Fibroblast of skin of left quadriceps (primary cell): ENCODE measurements around the gene PROSER2.

ENCODE experiments used
- DNase-seq, 2 experiments: peaks; one replicate each; pipeline ENCODE4 v3.0.0-alpha.2; 2013; ENCODE audit warnings: low read depth in 2 of 2

Gene PROSER2

DNA sequence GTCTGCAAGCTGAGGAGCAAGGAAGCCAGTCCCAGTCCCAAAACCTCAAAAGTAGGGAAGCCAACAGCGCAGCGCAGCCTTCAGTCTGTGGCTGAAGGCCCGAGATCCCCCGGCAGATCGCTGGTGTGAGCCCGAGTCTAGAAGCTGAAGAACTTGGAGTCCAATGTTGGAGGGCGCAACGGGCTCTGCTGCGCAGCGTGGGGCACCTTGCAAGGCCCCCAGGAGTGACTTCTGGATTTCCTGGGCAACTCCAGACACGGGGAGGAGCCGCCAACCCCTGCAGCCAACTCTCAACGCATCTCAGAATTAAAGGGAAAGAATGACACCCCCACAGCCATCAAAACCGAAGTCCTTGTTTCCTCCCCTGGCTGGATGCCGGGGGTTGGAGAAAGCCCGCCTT, 18.8 kb upstream of the PROSER2 start:
- no peak for DNase-seq

DNA sequence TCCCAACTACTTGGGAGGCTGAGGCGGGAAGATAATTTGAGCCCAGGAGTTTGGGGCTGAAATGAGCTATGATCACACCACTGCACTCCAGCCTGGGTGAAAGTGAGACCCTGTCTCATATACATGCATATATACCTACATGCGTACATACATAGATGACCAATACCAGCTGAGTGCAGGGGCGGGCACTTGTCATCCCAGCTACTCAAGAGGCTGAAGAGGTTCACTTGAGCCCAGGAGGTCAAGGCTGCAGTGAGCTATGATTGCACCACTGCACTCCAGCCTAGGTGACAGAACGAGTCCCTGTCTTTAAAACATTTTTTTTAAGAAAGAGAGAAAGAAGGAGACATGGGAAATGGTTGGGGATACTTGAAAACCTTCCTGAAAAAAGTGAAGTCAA, 17.4 kb upstream of the PROSER2 start:
- DNase-seq, result no peak

GRCh38 chr10:11806706-11807105, 16.4 kb upstream of the PROSER2 start:
- no peak for DNase-seq

DNA sequence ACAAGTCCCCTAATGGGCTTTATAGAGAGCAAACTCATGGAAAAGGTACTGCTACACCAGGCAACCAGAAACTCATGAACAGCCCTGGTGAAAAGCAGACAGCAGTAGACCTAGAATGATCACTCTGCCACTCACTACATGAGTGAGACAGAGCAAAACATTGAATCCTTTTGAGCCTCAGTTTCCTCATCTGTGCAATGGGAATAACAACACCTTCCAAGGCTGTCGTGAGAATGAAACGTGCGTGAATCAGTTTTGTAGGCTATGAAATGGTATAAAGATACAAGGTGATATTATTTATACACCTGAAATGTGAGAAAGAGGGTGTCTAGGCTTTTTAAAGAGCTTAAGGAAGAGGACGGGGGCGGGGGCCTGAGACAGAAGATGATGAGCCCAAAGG, 14.3 kb upstream of the PROSER2 start:
- no peak for DNase-seq

DNA sequence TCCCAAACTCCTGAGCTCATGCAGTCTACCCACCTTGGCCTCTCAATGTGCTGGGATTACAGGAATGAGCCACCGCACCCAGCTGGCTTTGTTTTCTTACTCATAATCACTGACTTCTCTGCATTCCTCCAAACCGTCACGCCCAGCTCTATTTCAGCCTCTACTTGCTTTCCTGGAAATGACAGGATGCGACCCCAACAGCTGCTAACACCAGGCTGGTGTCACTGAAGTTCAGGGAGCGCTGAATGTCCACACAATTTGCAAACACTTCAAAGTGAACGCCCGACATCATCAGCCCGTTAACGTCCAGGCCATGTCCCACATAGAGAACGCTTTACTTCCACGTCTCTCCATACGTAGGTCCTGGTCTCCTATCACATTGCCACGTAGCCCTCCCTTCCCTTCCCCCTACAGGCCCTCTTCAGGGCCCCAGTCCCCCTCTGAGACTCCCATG, 12.8 kb upstream of the PROSER2 start:
- DNase-seq, result no peak

GRCh38 chr10:11810973-11811372, 12.2 kb upstream of the PROSER2 start:
- DNase-seq, result no peak

DNA sequence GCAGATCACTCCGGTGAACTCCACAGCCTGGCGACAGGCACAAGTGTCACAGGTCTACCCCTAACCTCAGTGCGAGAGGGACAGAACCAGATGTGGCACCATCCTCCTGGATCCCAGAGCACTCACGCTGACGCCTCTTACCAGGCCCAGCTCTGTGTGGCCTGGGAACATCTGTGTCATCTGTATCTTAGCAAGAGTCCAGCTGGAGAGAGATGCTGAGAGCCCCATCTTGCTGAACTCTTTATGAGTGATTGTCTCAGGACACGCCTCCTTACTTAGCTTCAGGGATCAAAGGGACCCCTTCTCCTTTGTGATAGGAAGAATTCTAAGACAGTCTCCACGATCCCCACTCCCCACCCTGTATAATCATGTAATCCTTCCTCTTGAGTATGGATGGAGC, 10.0 kb upstream of the PROSER2 start:
- no peak for DNase-seq

DNA sequence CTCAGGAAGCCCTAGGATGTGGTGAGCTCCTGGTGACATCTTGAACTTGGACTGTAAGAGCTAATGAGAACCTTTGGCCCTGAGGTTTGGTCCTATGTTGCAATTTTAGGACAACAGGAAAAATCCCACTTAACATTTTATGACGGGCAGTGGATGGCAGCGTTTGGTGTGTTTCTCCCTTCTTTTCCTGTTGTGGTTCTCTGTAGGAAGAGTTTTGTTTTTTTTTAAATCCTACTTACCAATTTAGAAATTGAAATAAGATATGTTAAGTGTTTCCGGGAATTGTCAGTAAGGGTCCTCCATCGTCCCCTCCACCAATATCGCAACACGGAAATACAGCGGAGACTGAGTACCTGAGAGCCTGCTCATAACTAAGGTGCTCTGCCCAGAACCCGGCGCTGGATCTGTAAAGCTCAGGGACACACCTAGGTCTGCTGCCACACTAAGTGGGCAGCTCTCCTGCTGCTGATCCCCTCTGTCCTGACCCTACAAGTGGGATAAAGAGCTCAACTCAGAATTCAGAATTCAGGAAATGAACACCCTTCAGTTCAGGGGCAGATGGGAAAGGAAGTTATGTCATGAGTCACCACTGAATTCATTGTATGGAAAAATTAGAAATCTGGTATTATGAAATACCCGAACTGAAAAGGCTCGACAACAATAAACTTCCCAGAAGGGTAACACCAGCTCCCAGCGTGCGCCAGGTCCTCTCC, 9.1 kb upstream of the PROSER2 start:
- no peak for DNase-seq

- DNase-seq, result no peak
Observed at GRCh38 chr10:11819027-11819426, 4.1 kb upstream of the PROSER2 start.

DNA sequence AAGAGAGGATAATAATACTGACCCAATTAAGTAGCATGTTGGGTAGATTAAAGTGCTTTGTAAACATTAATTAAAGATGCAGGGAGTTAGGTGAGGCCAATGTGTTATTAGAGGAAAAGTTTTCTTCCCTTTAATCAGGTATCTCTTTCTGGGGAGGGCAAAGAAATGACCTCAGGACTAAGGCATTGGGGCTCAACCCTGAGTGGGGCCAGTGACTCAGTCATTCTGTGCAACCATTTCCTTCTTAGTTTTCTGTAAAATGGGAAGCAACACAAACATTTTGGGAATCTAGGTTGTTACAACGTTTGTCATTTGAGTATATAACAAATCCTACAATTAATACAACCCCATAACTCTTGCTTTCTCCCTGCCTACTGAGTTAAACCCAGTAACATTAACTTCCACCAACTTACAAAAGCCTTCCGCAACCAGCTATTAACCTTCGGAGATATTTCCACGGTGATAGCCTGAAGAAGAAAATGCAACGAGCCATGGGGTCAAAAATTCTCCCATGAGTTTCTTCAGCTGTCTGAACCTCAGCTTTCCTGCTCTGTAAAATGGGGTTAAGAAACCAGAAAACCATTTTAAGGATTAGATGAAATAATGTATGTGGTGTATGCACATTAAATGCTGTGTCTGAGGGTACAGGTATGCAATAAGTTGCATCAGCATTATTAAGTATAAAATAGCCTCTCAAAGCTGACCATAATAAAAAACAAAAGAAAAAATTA, 965 bp upstream of the PROSER2 start:
- DNase-seq, result no peak

- DNase-seq, result no peak
Observed at GRCh38 chr10:11822809-11823121, 391 bp upstream of the PROSER2 start.

GRCh38 chr10:11823989-11824346, 812 bp downstream of the PROSER2 start:
- DNase-seq, result no peak

GRCh38 chr10:11824376-11824775, 1.2 kb downstream of the PROSER2 start:
- DNase-seq, result no peak

DNA sequence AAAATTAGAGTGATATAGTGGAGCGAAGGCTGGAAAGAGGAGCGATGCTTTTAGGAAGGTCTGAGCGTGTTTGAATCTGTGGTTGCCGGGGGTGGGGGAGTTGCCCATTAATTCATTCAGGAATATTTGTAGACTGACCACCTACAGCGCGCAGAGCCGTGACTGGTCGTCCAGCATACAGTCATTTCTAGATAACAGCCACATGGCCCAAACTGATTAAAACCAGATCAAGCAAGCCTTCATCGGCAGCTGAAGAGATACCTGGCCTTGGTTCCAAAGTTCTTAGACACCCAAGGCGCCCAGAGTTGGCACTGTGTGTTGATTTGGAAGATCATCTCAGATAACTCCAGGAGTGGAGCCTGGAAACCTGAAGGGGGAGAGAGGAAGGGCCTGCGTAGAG, 1.7 kb downstream of the PROSER2 start:
- no peak for DNase-seq

- DNase-seq, result no peak
Observed at GRCh38 chr10:11825796-11826414, 2.7 kb downstream of the PROSER2 start.

- no peak for DNase-seq
Observed at GRCh38 chr10:11827006-11827405, 3.9 kb downstream of the PROSER2 start.

GRCh38 chr10:11827414-11827813, 4.3 kb downstream of the PROSER2 start:
- DNase-seq, result no peak

GRCh38 chr10:11828682-11829284, 5.6 kb downstream of the PROSER2 start:
- DNase-seq, result no peak

- no peak for DNase-seq
Observed at GRCh38 chr10:11830836-11831519, 7.8 kb downstream of the PROSER2 start.

DNA sequence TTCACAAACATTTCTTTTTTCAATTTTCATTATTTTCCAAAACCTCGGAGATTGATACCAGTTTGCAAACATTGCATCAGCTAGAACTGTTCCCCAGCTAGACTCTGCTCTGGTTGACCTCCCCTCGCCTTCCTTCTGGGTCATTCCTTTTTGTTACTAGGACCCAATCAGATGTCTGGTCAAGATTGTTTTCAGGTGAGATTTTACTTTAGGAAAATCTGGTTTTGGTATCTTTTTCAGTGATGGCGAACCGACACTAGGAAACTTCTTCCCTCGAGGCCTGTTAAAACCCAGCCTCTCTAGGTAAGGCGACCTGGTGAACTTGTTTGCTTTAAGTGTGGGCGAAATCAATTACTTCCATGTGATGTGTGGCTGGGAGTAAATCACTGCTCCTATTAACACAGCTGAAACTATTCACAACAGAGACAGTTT, 8.4 kb downstream of the PROSER2 start:
- no peak for DNase-seq

- no peak for DNase-seq
Observed at GRCh38 chr10:11832042-11832441, 8.9 kb downstream of the PROSER2 start.

GRCh38 chr10:11835061-11835460, 11.9 kb downstream of the PROSER2 start:
- no peak for DNase-seq
